ENCODE measurements around the gene KMT2E.

The KMT2E gene

GRCh38 chr7:105084581-105084980 is 70.6 kb downstream of the KMT2E start:
- no peak for DNase-seq

DNA sequence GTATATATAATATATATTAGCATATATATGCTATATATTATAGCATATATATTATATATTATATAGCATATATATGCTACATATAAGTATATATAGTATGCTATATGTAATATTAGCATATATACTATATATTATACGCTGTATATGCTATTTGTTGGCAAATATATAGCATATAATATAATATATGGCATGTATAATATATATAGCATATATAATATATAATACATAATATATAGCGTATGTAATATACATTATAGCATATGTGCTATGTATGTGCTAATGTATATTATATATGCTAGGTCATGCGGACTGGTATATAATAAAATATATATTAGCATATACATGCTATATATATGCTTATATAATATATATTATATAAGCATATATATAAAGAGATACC is 72.8 kb downstream of the KMT2E start:
- DNase-seq: no peak

DNA sequence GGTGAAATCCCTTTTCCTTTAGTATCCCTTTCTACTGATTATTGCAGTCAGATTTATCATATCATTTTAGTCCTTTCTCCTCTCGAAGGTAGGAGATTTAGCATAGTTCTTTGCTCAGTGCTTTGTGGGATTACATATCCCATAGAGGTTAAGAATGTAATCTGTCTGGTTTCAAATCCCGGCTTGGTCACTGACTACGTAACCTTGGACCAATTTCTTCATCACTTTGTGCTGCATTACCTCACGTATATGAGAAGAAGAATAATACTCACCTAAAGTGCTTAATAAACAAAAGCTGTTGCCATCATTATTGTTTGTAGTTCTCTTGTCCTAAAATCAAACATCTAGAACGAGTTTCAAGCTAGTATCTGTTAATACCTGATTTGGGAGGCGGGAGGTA is 74.0 kb downstream of the KMT2E start:
- no peak for DNase-seq

DNA sequence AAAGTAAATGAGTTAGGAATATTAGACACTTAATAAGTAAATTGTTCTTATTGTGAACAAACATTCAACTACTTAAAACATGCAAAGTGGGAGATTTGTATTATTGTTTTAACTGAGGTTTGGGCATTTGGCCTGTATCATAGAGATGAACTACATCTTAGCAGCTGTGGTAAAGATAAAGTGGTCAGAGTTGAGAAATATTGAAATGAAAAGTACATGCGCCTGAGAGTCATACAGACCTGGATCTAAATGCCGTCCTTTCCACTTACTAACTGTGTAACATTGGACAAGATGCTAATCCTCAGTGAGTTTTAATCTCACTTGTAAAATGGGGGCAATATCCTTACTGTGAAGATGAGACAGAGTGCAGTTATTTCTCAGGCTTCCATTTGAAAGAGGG is 74.5 kb downstream of the KMT2E start:
- no peak for DNase-seq

DNA sequence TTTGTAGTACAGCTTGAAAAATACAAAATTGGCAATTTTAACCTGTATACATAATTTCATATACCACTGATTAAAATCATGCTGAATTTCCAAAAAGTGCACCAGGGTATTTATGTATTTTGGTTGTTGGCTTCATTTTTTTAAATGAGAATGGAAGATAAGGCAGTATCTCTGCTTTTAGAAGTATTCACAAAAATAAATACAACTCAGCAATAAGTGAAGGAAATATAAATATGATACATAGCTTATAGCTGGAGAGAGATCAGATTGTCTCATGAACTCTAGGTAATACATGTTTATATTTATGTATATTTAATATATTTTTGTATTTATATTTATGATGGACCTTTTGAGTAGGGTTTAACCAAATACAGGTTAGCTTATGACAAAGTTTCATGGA is 81.0 kb downstream of the KMT2E start:
- DNase-seq: no peak

GRCh38 chr7:105096306-105096705 is 82.3 kb downstream of the KMT2E start:
- no peak for DNase-seq

- DNase-seq: no peak
Observed at GRCh38 chr7:105097619-105098018, 83.6 kb downstream of the KMT2E start.

DNA sequence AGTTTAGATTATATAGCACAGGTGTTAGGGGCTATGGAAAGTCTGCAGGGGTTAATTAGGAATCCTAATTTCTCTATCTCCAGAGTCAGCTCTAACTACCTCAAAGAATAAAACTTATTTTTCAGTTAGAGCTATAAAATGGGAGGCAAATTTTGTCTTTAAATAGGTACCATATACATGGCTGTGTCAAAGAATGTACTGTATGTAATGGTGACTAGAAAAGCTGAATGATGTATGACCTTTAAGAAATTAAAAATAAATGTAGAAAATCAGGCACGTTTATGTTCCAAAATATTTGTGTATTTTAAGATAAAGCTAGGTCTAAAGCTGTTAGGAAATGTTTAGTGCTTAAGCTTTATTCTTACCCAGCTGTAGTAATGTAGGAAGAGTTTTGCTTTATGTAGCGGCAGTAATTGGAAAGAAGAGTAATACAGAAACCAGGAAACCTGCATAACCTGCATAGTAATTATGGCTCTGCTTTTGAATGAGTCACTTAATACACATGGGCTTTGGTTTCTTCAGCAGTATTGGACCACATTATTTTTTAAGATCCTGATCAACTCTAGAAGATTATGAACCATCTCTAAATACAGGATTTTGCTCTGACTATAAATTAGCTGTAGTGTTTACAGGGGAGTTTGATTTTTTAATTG is 85.0 kb downstream of the KMT2E start:
- DNase-seq: no peak

GRCh38 chr7:105101864-105102263 is 87.9 kb downstream of the KMT2E start:
- DNase-seq: no peak

DNA sequence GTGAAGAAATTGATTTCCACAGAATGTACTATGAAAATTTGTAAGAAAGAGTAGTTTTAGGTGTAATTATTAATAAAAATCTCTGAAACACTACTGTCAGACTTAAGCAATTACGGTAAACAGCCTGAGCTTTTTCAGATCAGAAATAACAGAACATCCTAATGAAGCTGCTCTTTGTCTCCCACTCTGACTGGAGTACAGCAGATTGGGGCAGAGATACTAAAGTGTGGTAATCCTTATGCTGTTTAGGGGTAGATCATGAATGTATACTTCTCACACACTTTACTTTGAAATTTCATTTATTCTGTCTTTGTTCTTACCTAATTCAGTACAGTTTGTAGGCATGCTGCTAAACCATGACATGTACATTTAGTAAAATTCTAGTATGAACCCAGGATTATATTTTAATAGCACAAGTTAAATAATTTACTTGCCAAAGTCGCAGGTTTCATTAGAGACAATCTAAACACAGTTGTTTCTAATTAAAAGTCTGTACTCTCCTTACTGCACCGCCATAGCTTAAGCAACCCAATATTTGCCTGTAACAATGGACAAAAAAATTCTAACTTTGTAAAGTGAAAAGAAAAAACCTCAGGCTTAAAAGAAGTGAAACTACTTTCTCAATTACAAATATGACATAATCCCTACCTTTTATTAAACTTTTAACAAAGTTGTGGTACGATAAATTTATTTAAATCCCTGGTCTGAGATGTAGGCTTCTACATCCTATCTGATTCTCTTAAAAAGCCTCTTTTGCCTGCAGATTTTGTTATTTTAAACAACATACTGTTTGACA is 88.8 kb downstream of the KMT2E start:
- DNase-seq: no peak

- no peak for DNase-seq
Observed at GRCh38 chr7:105105579-105105978, 91.6 kb downstream of the KMT2E start.

GRCh38 chr7:105106473-105106872 is 92.5 kb downstream of the KMT2E start:
- DNase-seq: no peak

DNA sequence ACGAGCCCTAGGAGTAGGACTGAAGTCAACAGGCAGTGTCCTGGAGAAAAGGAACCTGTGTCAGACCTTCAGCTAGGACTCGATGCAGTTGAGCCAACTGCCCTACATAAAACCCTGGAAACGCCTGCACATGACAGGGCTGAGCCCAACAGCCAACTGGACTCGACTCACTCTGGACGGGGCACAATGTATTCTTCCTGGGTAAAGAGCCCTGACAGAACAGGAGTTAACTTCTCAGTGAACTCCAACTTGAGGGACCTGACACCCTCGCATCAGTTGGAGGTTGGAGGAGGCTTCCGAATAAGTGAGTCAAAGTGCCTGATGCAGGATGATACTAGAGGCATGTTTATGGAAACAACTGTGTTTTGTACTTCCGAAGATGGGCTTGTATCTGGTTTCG is 93.5 kb downstream of the KMT2E start:
- DNase-seq: no peak

DNA sequence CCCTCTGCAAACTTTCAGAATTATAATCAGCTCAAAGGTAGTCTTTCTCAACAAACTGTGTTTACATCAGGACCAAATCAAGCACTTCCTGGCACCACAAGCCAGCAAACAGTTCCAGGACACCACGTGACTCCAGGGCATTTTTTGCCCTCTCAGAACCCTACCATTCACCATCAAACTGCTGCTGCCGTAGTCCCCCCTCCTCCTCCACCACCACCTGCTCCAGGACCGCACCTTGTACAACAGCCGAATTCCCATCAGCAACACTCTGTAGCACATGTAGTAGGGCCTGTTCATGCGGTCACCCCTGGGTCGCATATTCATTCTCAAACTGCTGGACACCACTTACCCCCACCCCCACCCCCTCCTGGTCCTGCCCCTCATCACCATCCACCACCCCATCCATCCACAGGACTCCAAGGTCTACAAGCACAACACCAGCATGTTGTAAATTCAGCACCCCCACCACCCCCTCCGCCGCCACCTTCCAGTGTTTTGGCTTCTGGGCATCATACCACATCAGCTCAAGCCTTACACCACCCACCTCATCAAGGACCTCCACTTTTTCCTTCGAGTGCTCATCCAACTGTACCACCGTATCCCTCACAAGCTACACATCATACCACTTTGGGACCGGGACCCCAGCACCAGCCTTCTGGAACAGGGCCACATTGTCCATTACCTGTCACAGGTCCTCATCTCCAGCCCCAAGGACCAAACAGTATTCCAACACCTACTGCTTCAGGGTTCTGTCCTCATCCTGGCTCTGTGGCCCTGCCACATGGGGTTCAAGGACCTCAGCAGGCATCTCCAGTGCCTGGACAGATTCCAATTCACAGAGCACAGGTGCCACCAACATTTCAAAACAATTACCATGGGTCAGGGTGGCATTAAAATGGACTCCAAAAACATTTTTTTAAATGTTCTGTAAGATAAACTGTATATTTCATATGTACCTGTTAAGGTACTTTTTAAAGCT is 98.7 kb downstream of the KMT2E start:
- no peak for DNase-seq

- no peak for DNase-seq
Observed at GRCh38 chr7:105118612-105119600, 104.9 kb downstream of the KMT2E start.

DNA sequence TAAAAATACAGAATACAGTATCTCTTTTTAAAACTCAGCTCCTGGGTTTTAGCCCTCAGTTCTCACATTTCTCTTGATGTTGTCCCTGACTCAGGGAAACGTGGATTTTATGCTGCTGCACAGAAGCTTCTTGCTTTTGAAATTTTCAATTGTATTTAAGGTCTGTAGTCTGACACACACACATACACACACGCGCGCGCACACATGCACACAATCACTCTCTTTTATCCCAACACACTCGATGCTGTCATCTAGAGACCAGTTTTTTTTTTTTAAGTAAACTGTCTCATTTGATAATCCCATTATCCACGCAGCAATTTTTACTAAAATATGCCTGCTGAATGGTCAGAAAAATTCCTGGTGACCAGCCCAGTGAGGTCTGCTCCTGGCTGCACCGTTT is 108.6 kb downstream of the KMT2E start:
- no peak for DNase-seq

GRCh38 chr7:105125745-105126144 is 111.7 kb downstream of the KMT2E start:
- no peak for DNase-seq

DNA sequence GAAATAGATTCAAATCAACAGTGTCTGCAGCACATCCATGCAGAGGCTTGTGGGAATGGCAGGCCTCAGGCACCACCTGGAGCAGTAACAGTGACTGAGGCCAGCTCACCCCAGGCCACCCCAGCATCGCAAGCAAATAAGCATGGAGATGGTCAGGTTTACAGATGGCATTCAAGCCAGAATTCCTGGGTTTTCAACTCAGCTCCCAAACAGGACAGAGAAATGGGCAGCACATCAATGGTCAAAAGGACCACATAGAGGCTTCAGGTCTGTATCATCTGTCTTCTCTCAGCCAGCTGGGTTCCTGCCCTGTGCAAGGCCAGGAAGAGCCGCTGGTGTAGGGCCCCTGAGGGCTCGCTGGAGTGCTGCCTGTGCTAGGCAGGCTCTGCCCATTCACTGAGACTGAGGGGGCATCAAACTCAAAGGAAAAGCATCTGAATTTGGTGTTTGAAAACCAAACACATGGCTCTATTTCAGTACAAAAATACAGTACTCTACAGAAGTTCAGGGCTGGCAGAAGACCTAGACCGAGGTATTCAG is 112.5 kb downstream of the KMT2E start:
- DNase-seq: no peak

DNA sequence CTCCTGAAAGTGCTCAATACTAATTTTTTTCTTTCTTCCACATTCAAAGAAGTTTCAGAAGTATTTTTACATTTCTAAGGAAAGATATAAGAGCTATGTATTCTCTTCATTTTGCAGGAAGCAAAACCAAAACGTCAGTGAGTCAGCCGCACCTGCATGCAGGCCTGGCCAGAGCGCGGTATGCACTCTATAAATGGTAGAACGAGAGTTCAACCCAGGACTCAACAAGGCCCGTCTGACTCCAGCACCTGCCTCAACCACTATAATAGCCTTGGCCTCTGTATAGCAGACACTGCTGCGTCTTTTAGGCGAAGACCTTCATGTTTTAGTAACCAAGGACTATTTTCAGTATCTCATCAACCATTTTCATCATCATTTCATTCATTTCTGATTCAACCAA is 113.2 kb downstream of the KMT2E start:
- DNase-seq: no peak

GRCh38 chr7:105130048-105130447 is 116.0 kb downstream of the KMT2E start:
- no peak for DNase-seq

GRCh38 chr7:105130580-105130979 is 116.6 kb downstream of the KMT2E start:
- no peak for DNase-seq
